NCI-H2107 treated with DMSO at 0.1 percent for 48 hours (cell line): ENCODE results near the gene KANSL1.

ENCODE experiments used
- DNase-seq: peaks from one replicate; lab custom pipeline; 2025; ENCODE audit not compliant: unreplicated experiment; lab: John Stamatoyannopoulos, UW

The KANSL1 gene

GRCh38 chr17:46144246-46144645 is 49.0 kb downstream of the KANSL1 start:
- no peak for DNase-seq

GRCh38 chr17:46143827-46144236 is 49.4 kb downstream of the KANSL1 start:
- DNase-seq, result no peak

DNA sequence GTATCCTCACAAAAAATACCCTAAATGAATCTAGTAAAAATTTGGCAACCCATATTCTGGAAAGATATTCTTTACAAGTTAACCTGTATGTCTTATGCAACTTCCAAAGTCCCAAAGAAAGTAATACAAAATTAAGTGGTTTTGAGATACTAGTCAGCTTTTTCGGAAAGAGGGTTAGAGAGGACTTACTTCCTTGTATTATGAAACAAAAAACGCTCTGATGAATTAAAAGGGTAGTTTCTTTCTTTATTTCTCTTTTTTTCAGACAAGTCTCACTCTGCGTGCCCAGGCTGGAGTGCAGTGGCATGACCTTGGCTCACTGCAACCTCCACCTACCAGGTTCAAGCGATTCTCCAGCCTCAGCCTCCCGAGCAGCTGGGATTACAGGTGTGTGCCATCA is 51.6 kb downstream of the KANSL1 start:
- DNase-seq, result no peak

DNA sequence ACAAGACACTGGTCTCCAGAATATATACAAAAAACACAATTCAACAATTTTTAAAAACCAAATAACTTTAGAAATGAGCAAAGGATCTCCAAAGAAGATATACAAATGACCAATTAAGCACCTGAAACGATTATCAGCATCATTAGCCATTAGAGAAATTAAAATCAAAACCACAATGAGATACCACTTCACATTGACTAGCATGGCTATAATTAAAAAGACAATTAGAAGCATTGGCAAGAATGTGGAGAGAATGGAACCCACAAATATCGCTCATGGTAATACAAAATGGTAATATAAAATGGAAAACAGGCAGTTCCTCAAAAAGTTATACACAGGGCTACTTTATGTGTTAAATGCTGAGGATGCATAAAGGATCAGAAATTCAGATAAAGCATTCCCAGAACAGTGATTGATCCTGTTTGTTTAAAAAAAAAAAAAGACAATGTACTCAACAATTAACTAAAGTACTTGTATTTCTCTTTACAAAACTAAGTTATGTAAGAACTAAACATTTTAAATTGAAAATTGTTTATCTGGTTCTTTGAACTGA is 52.5 kb downstream of the KANSL1 start:
- no peak for DNase-seq

DNA sequence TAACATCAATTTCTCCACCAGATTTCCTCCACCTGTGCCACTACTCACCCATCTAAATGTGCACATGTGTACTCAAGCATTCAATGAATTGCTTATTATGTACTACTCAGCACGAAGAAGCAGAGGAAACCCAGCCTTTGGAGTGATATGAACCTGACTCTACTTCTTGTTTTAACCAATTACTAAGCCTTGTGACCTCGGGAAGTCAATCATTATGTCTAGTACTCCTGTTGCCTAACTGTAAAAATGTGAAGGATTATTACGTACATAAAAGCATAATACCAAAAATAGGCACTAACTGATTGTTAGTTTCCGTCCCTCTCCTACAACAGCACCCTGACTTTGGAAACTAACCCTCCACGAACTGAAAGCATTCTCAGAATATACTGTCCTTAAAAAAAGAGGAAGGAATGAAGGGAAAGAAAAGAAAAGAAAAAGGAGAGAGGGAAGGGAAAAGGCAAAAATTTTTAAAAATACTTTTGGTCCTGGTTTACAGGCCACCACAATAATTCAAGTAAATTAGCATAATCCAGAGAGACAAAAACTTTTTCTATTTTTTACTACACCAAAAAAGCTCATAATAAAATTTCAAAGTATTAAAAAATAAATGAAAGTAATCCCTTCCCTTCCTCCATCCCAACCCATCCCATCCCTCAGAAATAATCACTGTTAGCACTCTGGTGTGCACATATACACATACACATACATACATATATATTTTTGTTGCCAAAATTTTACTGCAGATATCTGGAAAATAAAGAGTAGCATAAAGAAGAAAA is 53.6 kb downstream of the KANSL1 start:
- DNase-seq, result peak; percentile 42

- DNase-seq, result no peak
These were observed 54.8 kb downstream of the KANSL1 start for GRCh38 chr17:46138473-46138872.

DNA sequence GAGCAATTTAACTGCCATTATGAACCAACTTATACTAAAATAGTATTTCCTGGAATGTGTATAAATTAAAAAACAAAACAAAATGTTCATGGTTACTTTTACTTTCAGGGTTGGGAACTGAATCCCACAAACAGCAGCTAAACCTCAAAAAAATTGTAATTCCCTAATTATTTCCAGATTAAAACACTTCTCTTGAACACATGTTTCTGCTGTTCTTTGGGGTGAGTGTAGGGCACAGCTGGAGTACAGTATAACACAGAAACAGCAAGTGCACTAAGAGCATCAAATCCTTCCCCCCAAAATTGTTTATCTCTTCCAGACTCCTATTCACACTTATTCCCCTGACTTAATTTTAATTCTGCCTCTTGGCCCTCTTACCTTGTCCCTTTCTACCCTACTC is 56.4 kb downstream of the KANSL1 start:
- DNase-seq, result no peak

- DNase-seq, result no peak
These were observed 57.2 kb downstream of the KANSL1 start for GRCh38 chr17:46135879-46136563.

- DNase-seq, result no peak
These were observed 58.0 kb downstream of the KANSL1 start for GRCh38 chr17:46135126-46135812.

DNA sequence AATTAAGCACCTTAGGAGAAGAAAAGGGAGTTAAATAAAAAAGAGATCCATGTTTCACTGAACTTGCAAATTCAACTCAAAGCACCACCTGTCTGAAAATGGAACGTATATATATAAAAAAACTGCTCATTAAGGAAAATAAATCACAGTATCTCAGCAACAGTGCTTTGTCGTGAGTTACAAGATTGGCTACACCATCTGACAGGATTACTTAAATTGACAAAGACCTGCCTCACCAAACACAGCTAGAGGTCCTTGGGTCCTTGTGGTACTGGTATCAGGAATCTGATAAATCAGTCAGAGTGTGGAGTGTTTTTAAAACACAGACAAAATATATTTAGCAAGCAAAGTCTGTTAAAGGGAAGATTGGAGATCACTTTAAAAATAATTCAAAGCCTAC is 63.9 kb downstream of the KANSL1 start:
- no peak for DNase-seq

DNA sequence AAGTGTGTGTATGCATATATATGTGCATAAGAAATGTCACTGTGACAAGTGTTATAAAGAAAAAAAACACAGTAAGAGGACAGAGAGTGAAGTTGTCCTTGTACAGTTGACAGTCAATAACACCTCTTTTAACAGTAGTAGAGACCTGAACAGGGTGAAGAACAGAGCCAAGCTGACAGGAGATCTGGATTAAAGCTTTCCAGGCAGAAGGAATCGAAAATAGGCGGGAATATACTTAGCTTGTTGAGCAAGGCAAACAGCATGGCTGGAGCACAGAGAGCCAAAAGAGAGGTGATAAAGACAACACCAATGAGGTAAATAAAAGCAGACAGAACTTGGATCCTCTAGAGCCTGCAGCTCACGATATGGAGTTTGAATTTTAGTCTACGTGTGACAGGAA is 64.8 kb downstream of the KANSL1 start:
- DNase-seq, result no peak

- DNase-seq, result no peak
These were observed 65.7 kb downstream of the KANSL1 start for GRCh38 chr17:46127524-46127923.

- DNase-seq, result no peak
These were observed 66.4 kb downstream of the KANSL1 start for GRCh38 chr17:46126840-46127239.

DNA sequence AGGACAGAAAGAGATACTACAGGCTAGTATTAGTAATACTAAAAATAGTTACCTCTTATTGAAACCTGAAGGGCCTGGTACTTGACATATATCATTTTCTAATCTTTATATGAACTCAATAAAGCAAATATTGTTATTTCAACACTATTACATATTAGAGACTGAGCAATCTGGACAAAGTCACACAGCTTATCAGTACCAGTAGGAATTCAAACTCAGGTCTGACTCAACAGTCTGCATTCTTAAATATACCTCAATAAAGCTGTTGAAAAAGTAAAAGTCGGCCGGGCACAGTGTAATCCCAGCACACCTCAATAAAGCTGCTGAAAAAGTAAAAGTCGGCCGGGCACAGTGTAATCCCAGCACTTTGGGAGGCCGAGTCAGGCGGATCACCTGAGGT is 67.4 kb downstream of the KANSL1 start:
- DNase-seq, result no peak

- no peak for DNase-seq
These were observed 68.3 kb downstream of the KANSL1 start for GRCh38 chr17:46124695-46125592.

DNA sequence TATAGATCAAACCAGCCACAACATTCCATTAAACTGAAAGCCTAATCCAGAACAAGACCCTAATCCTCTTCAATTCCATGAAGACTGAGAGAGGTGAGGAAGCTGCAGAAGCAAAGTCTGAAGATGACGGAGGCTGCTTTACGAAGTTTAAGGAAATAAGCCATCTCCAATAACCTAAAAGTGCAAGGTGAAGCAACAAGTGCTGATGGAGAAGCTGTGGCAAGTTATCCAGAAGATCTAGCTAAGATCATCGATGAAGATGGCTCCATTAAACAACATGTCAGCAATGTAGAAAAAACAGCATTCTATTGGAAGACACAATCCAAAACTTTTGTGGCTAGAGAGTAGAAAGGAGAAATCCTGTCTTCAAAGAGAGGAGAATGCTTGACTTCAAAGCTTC is 69.6 kb downstream of the KANSL1 start:
- no peak for DNase-seq

- DNase-seq, result no peak
These were observed 70.8 kb downstream of the KANSL1 start for GRCh38 chr17:46122486-46122871.

GRCh38 chr17:46121841-46122485 is 71.3 kb downstream of the KANSL1 start:
- no peak for DNase-seq

GRCh38 chr17:46121165-46121764 is 72.0 kb downstream of the KANSL1 start:
- DNase-seq, result no peak

DNA sequence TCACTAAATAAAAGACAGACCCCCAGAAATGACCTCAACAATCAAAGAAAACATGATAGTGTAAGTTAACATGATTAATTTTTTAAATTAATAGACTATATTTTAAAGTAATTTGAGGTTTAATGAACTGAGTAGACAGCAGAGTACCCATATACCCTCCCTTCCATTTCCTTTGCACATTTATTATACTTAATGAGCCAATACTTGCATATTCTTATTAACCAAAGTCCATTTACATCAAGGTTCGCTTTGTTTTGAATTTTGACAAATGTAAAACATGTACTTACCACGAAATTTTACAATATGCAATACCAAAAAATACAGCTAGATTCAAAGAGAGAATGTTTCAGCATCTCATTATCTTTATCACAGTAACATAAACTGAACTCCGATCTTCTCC is 72.7 kb downstream of the KANSL1 start:
- DNase-seq, result no peak
